H1 (cell line): ENCODE data around the gene CX3CL1. TPM values are rescaled to one million over a fixed set of nuclear protein-coding genes. Genes with fewer than 3 reads are reported as not detected.

Experiments
- CTCF ChIA-PET: fragments of 300-600 bp; sonication (Branson Sonifier 250); formaldehyde crosslinking; loops from one replicate; lab custom pipeline; 2021; ENCODE audit not compliant: partially characterized antibody; lab: Charles Lee
- POLR2A ChIA-PET: fragments of 300-600 bp; sonication (Branson Sonifier 250); formaldehyde crosslinking; loops from one replicate; lab custom pipeline; 2021; ENCODE audit warnings: inconsistent platforms; ENCODE audit not compliant: partially characterized antibody; lab: Charles Lee
- DNase-seq, 2 experiments: peaks; one replicate each; pipeline versions ENCODE4 v3.0.0 to v3.0.0-alpha.2; 2010 to 2022; ENCODE audit warnings: low spot score in 2 of 2, low read depth in 1 of 2, mixed read lengths in 1 of 2
- FAIRE-seq: peaks from 2 replicates; lab custom pipeline; 2011; peaks lifted over from hg19 to GRCh38; lab: Jason Lieb, UNC
- H2AFZ ChIP-seq: 2 replicates; pipeline ENCODE4 v1.8.1; 2012; ENCODE audit warnings: low read length, inconsistent platforms
- H2AK5ac ChIP-seq: 2 replicates; pipeline ENCODE4 v1.6.1; 2013; ENCODE audit warnings: low read depth, low read length
- H2BK120ac ChIP-seq: replicated peaks from 2 replicates; pipeline ENCODE3; 2013; ENCODE audit warnings: low read depth, low read length, inconsistent platforms
- H2BK12ac ChIP-seq: 2 replicates; pipeline ENCODE4 v1.6.1; 2013; ENCODE audit warnings: low read depth, low read length
- H2BK15ac ChIP-seq: 2 replicates; pipeline ENCODE4 v1.6.1; 2013; ENCODE audit warnings: low read length
- H2BK20ac ChIP-seq: 2 replicates; pipeline ENCODE4 v1.6.1; 2013; ENCODE audit warnings: low read length
- H2BK5ac ChIP-seq: 2 replicates; pipeline ENCODE4 v1.6.1; 2013; ENCODE audit warnings: low read depth, low read length
- H3K14ac ChIP-seq: 2 replicates; pipeline ENCODE4 v1.6.1; 2013; ENCODE audit warnings: inconsistent platforms; ENCODE audit not compliant: insufficient read length
- H3K18ac ChIP-seq: 2 replicates; pipeline ENCODE4 v1.6.1; 2013; ENCODE audit warnings: low read length; ENCODE audit errors: extremely low read depth
- H3K23ac ChIP-seq: 2 replicates; pipeline ENCODE4 v1.6.1; 2013; ENCODE audit warnings: inconsistent platforms; ENCODE audit not compliant: insufficient read length
- H3K23me2 ChIP-seq: 2 replicates; pipeline ENCODE4 v1.6.1; 2013; ENCODE audit warnings: low read depth, low read length
- H3K27ac ChIP-seq: 2 replicates; pipeline ENCODE4 v1.6.1; 2011; ENCODE audit warnings: low read depth, low read length, inconsistent platforms
- H3K27me3 ChIP-seq, 4 experiments: replicated peaks in 1 of 4; 1 replicate in 1 of 4; 2 replicates in 3 of 4; pipeline versions ENCODE4 v1.6.1 to v1.8.1; 2011 to 2013; ENCODE audit warnings: low read length in 3 of 4, mild to moderate bottlenecking in 3 of 4, inconsistent platforms in 2 of 4, mixed read lengths in 2 of 4, moderate library complexity in 1 of 4; ENCODE audit not compliant: control insufficient read depth in 3 of 4, insufficient read depth in 3 of 4; ENCODE audit errors: extremely low read depth in 1 of 4
- H3K36me3 ChIP-seq, 4 experiments: 2 replicates each; pipeline versions ENCODE4 v1.6.1 to v1.8.1; 2011 to 2013; ENCODE audit warnings: mild to moderate bottlenecking in 4 of 4, low read length in 3 of 4, moderate library complexity in 2 of 4, control low read depth in 1 of 4, inconsistent platforms in 1 of 4; ENCODE audit not compliant: insufficient read depth in 4 of 4, control insufficient read depth in 2 of 4
- H3K4ac ChIP-seq: replicated peaks from 2 replicates; pipeline ENCODE3; 2013; ENCODE audit warnings: low read length, low read depth, mixed read lengths, inconsistent platforms; ENCODE audit not compliant: insufficient read length
- H3K4me1 ChIP-seq, 4 experiments: replicated peaks in 1 of 4; 1 replicate in 1 of 4; 2 replicates in 3 of 4; pipeline versions ENCODE4 v1.6.1 to v1.8.1; 2011 to 2013; ENCODE audit warnings: low read length in 3 of 4, inconsistent platforms in 2 of 4, mixed read lengths in 1 of 4; ENCODE audit not compliant: insufficient read depth in 4 of 4, control insufficient read depth in 3 of 4
- H3K4me2 ChIP-seq, 2 experiments: 2 replicates each; pipeline versions ENCODE4 v1.6.1 to v1.8.1; 2011 to 2013; ENCODE audit warnings: low read depth in 2 of 2, low read length in 2 of 2, control low read depth in 1 of 2, inconsistent platforms in 1 of 2, mild to moderate bottlenecking in 1 of 2; ENCODE audit not compliant: insufficient read depth in 1 of 2
- H3K4me3 ChIP-seq, 4 experiments: fragments of 200-600, 300-600 bp in 1 of 4; sonication (generic), shearing (Covaris generic), sonication (Bioruptor Twin) in 1 of 4; 2 replicates each; pipeline versions ENCODE4 v1.5.1 to v1.8.1; 2011 to 2016; ENCODE audit warnings: low read length in 4 of 4, low read depth in 3 of 4, control low read depth in 2 of 4, inconsistent platforms in 2 of 4, mild to moderate bottlenecking in 2 of 4, mixed read lengths in 1 of 4, moderate library complexity in 1 of 4; ENCODE audit not compliant: insufficient read depth in 2 of 4; ENCODE audit errors: extremely low read depth in 1 of 4
- H3K56ac ChIP-seq: replicated peaks from 2 replicates; pipeline ENCODE3; 2013; ENCODE audit warnings: low read depth, mild to moderate bottlenecking, mixed read lengths, low read length, inconsistent platforms; ENCODE audit not compliant: insufficient read length
- H3K79me1 ChIP-seq: 2 replicates; pipeline ENCODE4 v1.6.1; 2013; ENCODE audit warnings: low read depth, low read length, control low read depth
- H3K79me2 ChIP-seq, 2 experiments: 2 replicates each; pipeline versions ENCODE4 v1.6.1 to v1.8.1; 2012 to 2013; ENCODE audit warnings: low read length in 2 of 2, mild to moderate bottlenecking in 2 of 2, inconsistent platforms in 1 of 2; ENCODE audit not compliant: insufficient read depth in 2 of 2, control insufficient read depth in 1 of 2
- H3K9ac ChIP-seq, 4 experiments: replicated peaks in 1 of 4; 1 replicate in 1 of 4; 2 replicates in 3 of 4; pipeline versions ENCODE4 v1.6.1 to v1.8.1; 2011 to 2013; ENCODE audit warnings: low read depth in 3 of 4, low read length in 3 of 4, control low read depth in 2 of 4, mild to moderate bottlenecking in 2 of 4, moderate library complexity in 2 of 4, inconsistent platforms in 1 of 4; ENCODE audit errors: extremely low read depth in 1 of 4
- H3K9me3 ChIP-seq, 2 experiments: 2 replicates each; pipeline versions ENCODE4 v1.6.1 to v1.8.1; 2012 to 2013; ENCODE audit warnings: mild to moderate bottlenecking in 2 of 2, moderate library complexity in 2 of 2, control low read depth in 1 of 2, inconsistent platforms in 1 of 2, low read depth in 1 of 2, low read length in 1 of 2, mixed read lengths in 1 of 2; ENCODE audit not compliant: insufficient read depth in 2 of 2
- H4K20me1 ChIP-seq, 2 experiments: replicated peaks in 1 of 2; 2 replicates each; pipeline versions ENCODE3 to v1.8.1; 2011 to 2013; ENCODE audit warnings: inconsistent platforms in 2 of 2, low read length in 2 of 2, mild to moderate bottlenecking in 1 of 2; ENCODE audit not compliant: insufficient read depth in 2 of 2, control insufficient read depth in 1 of 2
- H4K5ac ChIP-seq: 2 replicates; pipeline ENCODE4 v1.6.1; 2013; ENCODE audit warnings: low read length, low read depth, mixed read lengths, inconsistent platforms; ENCODE audit not compliant: insufficient read length
- H4K8ac ChIP-seq: 2 replicates; pipeline ENCODE4 v1.8.0; 2013; ENCODE audit warnings: mild to moderate bottlenecking, moderate library complexity, low read length, inconsistent platforms; ENCODE audit not compliant: insufficient read depth; ENCODE audit errors: extremely low read depth
- H4K91ac ChIP-seq: replicated peaks from 2 replicates; pipeline ENCODE3; 2013; ENCODE audit warnings: low read length, mixed read lengths, inconsistent platforms; ENCODE audit not compliant: insufficient read length
- BCL11A ChIP-seq, 2 experiments: IDR thresholded peaks; one replicate each; pipeline ENCODE4 v1.6.1; 2011; ENCODE audit warnings: low read depth in 2 of 2, low read length in 2 of 2, mild to moderate bottlenecking in 2 of 2
- CBX5 ChIP-seq: fragments of 300-800, 300-1000 bp; sonication (generic); IDR thresholded peaks from 2 replicates; pipeline ENCODE4 v1.7.1; 2016; ENCODE audit warnings: antibody characterized with exemption, low read length, low read depth
- CEBPB ChIP-seq: IDR thresholded peaks from 2 replicates; pipeline ENCODE4 v1.6.1; 2012; ENCODE audit warnings: low read depth, low read length
- CHD2 ChIP-seq: IDR thresholded peaks from 2 replicates; pipeline ENCODE4 v1.6.1; 2012; ENCODE audit warnings: low read length, improper control_type of control experiment
- FOSL1 ChIP-seq: IDR thresholded peaks from 2 replicates; pipeline ENCODE4 v1.6.1; 2011; ENCODE audit warnings: mild to moderate bottlenecking, low read depth, low read length, moderate library complexity; ENCODE audit not compliant: insufficient read depth
- HDAC6 ChIP-seq: IDR thresholded peaks from one replicate; pipeline ENCODE4 v1.7.1; 2012; ENCODE audit warnings: low read depth, mild to moderate bottlenecking, inconsistent platforms, low read length, moderate library complexity
- RBBP5 ChIP-seq: IDR thresholded peaks from 2 replicates; pipeline ENCODE4 v1.7.1; 2012; ENCODE audit warnings: low read depth, mild to moderate bottlenecking, inconsistent platforms, low read length, moderate library complexity, borderline replicate concordance
- SAP30 ChIP-seq: fragments of 300-600 bp; sonication (generic); IDR thresholded peaks from 2 replicates; pipeline ENCODE4 v1.7.1; 2012; ENCODE audit warnings: low read length, moderate library complexity, mild to moderate bottlenecking, inconsistent platforms; ENCODE audit not compliant: insufficient read depth, insufficient replicate concordance
- SIX5 ChIP-seq: IDR thresholded peaks from 2 replicates; pipeline ENCODE4 v1.6.1; 2011; ENCODE audit warnings: mild to moderate bottlenecking, low read depth, low read length
- SUZ12 ChIP-seq: fragments of 200-600 bp; sonication (generic); IDR thresholded peaks from 2 replicates; pipeline ENCODE4 v1.6.1; 2012; ENCODE audit warnings: mild to moderate bottlenecking, inconsistent platforms, low read length, moderate library complexity, mixed read lengths
- TEAD4 ChIP-seq: IDR thresholded peaks from 2 replicates; pipeline ENCODE4 v1.6.1; 2012; ENCODE audit warnings: low read depth, low read length, inconsistent platforms, mixed read lengths
- YY1 ChIP-seq: IDR thresholded peaks from 2 replicates; pipeline ENCODE4 v1.6.1; 2011; ENCODE audit warnings: low read depth, mild to moderate bottlenecking, low read length
- WGBS, 2 experiments: shearing (Covaris generic) in 1 of 2; methylation state at CpG; one replicate each; pipeline versions ENCODE4 v1.1.6 to v1.1.7; 2013 to 2015; ENCODE audit warnings: low lambda C conversion rate in 2 of 2, mixed read lengths in 2 of 2, inconsistent platforms in 1 of 2, low coverage in 1 of 2, missing lambda C conversion rate in 1 of 2; ENCODE audit not compliant: insufficient replicate concordance in 2 of 2, insufficient coverage in 1 of 2, insufficient read length in 1 of 2; ENCODE audit errors: extremely low coverage in 1 of 2, missing lambda C conversion rate in 1 of 2; 5-methylcytosine and 5-hydroxymethylcytosine counted together
- polyA plus RNA-seq, 7 experiments: library from polyadenylated mRNA; depleted of rRNA in 3 of 7; stranded (reverse) in 5 of 7; unstranded in 2 of 7; fragments of >200 nt in 5 of 7; fragments of 200-250 nt in 2 of 7; gene quantifications; 1 replicate in 5 of 7; 2 replicates in 1 of 7; 4 replicates in 1 of 7; pipeline versions ENCODE4 v1.2.1 to v1.2.3, GENCODE V29; 2011 to 2013; ENCODE audit warnings: missing spikeins in 2 of 7, mixed read lengths in 2 of 7
- total RNA-seq: library from RNA; stranded (reverse); fragmentation: NEBNext Ultra II Directional; extraction: Animal tissue kit (Norgen Biotek cat#: 25700); gene quantifications from 2 replicates; pipeline ENCODE4 v1.2.1, GENCODE V29; 2021
- TF ChIP-seq, protein P1 (sequence below), 3 experiments: IDR thresholded peaks; 1 replicate in 2 of 3; 2 replicates in 1 of 3; pipeline versions ENCODE4 v1.5.1 to v1.6.1; 2011; ENCODE audit warnings: low read length in 3 of 3, mild to moderate bottlenecking in 3 of 3, inconsistent platforms in 2 of 3, low read depth in 1 of 3, moderate library complexity in 1 of 3; ENCODE audit not compliant: insufficient read depth in 1 of 3; ENCODE audit errors: control extremely low read depth in 1 of 3

CX3CL1 gene
- total and polyA plus RNA-seq, 2 of the 8 experiments (the other 6 are each of a cell fraction or from before 2014, with no cell fraction given), result 1.4 to 3.0 TPM

DNA sequence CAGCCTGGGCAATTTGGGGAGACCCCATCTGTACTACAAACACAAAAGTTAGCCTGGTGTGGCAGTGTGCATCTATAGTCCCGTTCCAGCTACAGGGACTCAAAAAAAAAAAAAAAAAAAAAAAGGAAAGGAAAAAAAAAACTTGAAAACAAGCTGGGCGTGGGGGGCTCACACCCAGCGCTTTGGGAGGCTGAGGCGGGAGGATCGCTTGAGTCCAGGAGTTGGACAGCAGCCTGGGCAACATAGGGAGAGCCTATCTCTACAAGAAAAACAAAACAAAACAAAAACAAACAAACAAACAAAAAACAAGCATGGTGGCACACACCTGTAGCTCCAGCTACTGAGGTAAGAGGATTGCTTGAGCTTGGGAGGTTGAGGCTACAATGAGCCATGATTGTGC lies 19.4 kb downstream of the CX3CL1 start:
- Histone ChIP-seq H3K23ac (no peak overlapping the region), H3K27me3 (no peaks in the 10 kb centered on the region; a peak in 1 of 7 replicates), H4K8ac (no peak overlapping the region), H3K79me2 (no peaks in the 10 kb centered on the region), H3K14ac (no peak overlapping the region), H3K79me1 (no peaks in the 10 kb centered on the region), H4K91ac (no peak overlapping the region), H4K20me1 (peaks cover 0 to 8% of the 10 kb centered on the region in 2 experiments), H3K4me1 (no peaks in the 10 kb centered on the region), H3K9me3 (no peaks in the 10 kb centered on the region), H3K18ac (no peak overlapping the region), H3K9ac (no peak overlapping the region), H3K4me2 (no peak overlapping the region), H2AFZ (no peak overlapping the region), H4K5ac (no peak overlapping the region), H3K4ac (no peak overlapping the region), H3K27ac (no peak overlapping the region), H2BK20ac (no peak overlapping the region), H3K4me3 (no peak overlapping the region), H2BK5ac (no peak overlapping the region), H2BK12ac (no peak overlapping the region), H2BK15ac (no peak overlapping the region), H3K56ac (no peak overlapping the region), H3K36me3 (no peaks in the 10 kb centered on the region), H2BK120ac (no peak overlapping the region), H2AK5ac (no peak overlapping the region), H3K23me2 (peaks cover 6% of the 10 kb centered on the region)
- 93% methylated on average over 5 of the region's 5 CpGs; no CpG with 5 or more reads in 1 of the 2 experiments for WGBS, 2 experiments
- CTCF ChIA-PET, result interaction anchor here (0.6 to 12.3 kb wide), 5 partner anchors 10 to 27 kb away, joined by 3 to 71 read pairs (median 5); partner anchors contain the start of genes CCL17 and CX3CL1
- no peak for FAIRE-seq
- DNase-seq, result no peak
- POLR2A ChIA-PET, result no interaction called here
- no peak for TF ChIP-seq CEBPB
- TF ChIP-seq RBBP5, result no peak
- no peak for TF ChIP-seq YY1
- no peak for TF ChIP-seq SAP30
- no peak for TF ChIP-seq BCL11A (IDR thresholded peaks at IDR 0.05; ENCODE audit: low read depth in 2 of 2, low read length in 2 of 2)
- no peak for TF ChIP-seq TEAD4
- TF ChIP-seq, protein P1, sequence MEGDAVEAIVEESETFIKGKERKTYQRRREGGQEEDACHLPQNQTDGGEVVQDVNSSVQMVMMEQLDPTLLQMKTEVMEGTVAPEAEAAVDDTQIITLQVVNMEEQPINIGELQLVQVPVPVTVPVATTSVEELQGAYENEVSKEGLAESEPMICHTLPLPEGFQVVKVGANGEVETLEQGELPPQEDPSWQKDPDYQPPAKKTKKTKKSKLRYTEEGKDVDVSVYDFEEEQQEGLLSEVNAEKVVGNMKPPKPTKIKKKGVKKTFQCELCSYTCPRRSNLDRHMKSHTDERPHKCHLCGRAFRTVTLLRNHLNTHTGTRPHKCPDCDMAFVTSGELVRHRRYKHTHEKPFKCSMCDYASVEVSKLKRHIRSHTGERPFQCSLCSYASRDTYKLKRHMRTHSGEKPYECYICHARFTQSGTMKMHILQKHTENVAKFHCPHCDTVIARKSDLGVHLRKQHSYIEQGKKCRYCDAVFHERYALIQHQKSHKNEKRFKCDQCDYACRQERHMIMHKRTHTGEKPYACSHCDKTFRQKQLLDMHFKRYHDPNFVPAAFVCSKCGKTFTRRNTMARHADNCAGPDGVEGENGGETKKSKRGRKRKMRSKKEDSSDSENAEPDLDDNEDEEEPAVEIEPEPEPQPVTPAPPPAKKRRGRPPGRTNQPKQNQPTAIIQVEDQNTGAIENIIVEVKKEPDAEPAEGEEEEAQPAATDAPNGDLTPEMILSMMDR (IDR thresholded peaks at IDR 0.05; ENCODE audit: control extremely low read depth in 1 of 3, insufficient read depth in 1 of 3, low read depth in 1 of 3, low read length in 3 of 3), result no peak
- no peak for TF ChIP-seq CHD2
- no peak for TF ChIP-seq CBX5
- no peak for TF ChIP-seq HDAC6
- no peak for TF ChIP-seq FOSL1
- TF ChIP-seq SUZ12, result no peak
- no peak for TF ChIP-seq SIX5
